Smooth muscle cell (in vitro differentiated cells): Measurements from ENCODE around the gene KIAA1671. TPM values are rescaled to one million over a fixed set of nuclear protein-coding genes. Genes with fewer than 3 reads are reported as not detected.

Experiments
- DNase-seq: peaks from one replicate; lab custom pipeline; 2025; ENCODE audit not compliant: unreplicated experiment; lab: John Stamatoyannopoulos, UW
- H2AFZ ChIP-seq: fragments of 200-600 bp; sonication (generic); 2 replicates; pipeline ENCODE4 v1.6.0; 2016; ENCODE audit warnings: antibody characterized with exemption, low read depth, mild to moderate bottlenecking
- H3F3A ChIP-seq: fragments of 200-600 bp; sonication (generic); 2 replicates; pipeline ENCODE4 v1.6.0; 2017; ENCODE audit warnings: antibody characterized with exemption, low read depth
- H3K27ac ChIP-seq: fragments of 200-600 bp; sonication (generic); 2 replicates; pipeline ENCODE4 v1.5.1; 2016; ENCODE audit warnings: low read depth, mild to moderate bottlenecking
- H3K27me3 ChIP-seq: fragments of 200-600 bp; sonication (generic); 2 replicates; pipeline ENCODE4 v1.6.1; 2016; ENCODE audit warnings: low read depth, mild to moderate bottlenecking
- H3K36me3 ChIP-seq: fragments of 200-600 bp; sonication (generic); 2 replicates; pipeline ENCODE4 v1.5.1; 2016; ENCODE audit warnings: low read depth
- H3K4me1 ChIP-seq: fragments of 200-600 bp; sonication (generic); 2 replicates; pipeline ENCODE4 v1.5.1; 2016; ENCODE audit warnings: low read depth
- H3K4me2 ChIP-seq: fragments of 200-600 bp; sonication (generic); 2 replicates; pipeline ENCODE4 v1.6.0; 2016; ENCODE audit warnings: mild to moderate bottlenecking
- H3K4me3 ChIP-seq: fragments of 200-600 bp; sonication (generic); 2 replicates; pipeline ENCODE4 v1.5.1; 2016; ENCODE audit warnings: mild to moderate bottlenecking
- H3K79me2 ChIP-seq: fragments of 200-600 bp; sonication (generic); 2 replicates; pipeline ENCODE4 v1.6.0; 2016; ENCODE audit warnings: low read depth, mild to moderate bottlenecking
- H3K9ac ChIP-seq: fragments of 200-600 bp; sonication (generic); 2 replicates; pipeline ENCODE4 v1.6.0; 2016; ENCODE audit warnings: low read depth
- H3K9me3 ChIP-seq: fragments of 200-600 bp; sonication (generic); replicated peaks from 2 replicates; pipeline ENCODE4 v1.5.1; 2016; ENCODE audit warnings: low read depth
- H4K20me1 ChIP-seq: fragments of 200-600 bp; sonication (generic); 2 replicates; pipeline ENCODE4 v1.6.0; 2016; ENCODE audit warnings: low read depth
- CTCF ChIP-seq: fragments of 200-600 bp; sonication (generic); IDR thresholded peaks from 2 replicates; pipeline ENCODE4 v1.5.1; 2017; ENCODE audit warnings: borderline replicate concordance, mild to moderate bottlenecking, antibody characterized with exemption; ENCODE audit not compliant: insufficient read depth, poor library complexity, severe bottlenecking
- WGBS: methylation state at CpG from one replicate; pipeline ENCODE4 v1.1.7; 2016; ENCODE audit warnings: low lambda C conversion rate; 5-methylcytosine and 5-hydroxymethylcytosine counted together
- polyA plus RNA-seq: library from polyadenylated mRNA; unstranded; fragments of >200 nt; fragmentation: Nextera tagmentation; extraction: Ambion mirVana; gene quantifications from 2 replicates; pipeline ENCODE4 v1.2.1, GENCODE V29; 2016
- total RNA-seq: library from RNA; depleted of rRNA; stranded (reverse); fragments of >200 nt; gene quantifications from 2 replicates; pipeline ENCODE4 v1.2.3, GENCODE V29; 2014

KIAA1671 gene
- total and polyA plus RNA-seq, 2 experiments from 2014 or later, result 1.7 to 7.6 TPM

DNA sequence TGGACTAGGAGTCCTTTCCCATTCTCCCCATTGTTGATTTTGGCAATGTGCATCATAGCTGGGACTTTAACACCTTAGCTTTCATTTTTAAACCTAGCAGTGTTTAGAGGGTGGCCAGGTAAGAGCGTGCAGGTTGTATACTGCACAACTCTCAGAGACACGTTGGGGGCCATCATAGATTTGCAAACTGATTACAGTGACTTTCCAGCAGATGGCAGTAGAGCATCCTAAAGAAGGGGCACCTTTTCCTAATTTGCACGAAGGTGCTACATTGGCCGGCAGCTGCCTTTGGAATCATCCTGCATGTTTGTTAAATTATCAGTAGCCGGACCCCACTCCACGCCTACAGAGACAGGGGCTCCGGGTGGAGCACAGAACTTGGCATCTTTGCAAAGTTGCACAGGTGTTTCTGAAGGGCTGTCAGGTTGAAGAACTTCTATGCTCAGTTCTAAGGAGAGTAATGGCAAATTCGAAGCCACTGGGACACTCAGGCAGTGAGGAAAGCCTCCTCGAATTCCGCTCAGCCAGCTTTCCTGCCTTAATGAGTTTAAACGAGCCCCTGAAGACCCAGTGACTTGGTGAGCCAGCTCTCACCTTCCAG, 13.7 kb upstream of the KIAA1671 start:
- Histone ChIP-seq H3K4me3 (no peak overlapping the region), H3K27me3 (no peaks in the 10 kb centered on the region), H3K9ac (no peak overlapping the region), H3K27ac (no peak overlapping the region), H3K4me2 (no peak overlapping the region), H2AFZ (no peak overlapping the region), H3K9me3 (no peaks in the 10 kb centered on the region), H4K20me1 (no peaks in the 10 kb centered on the region), H3F3A (no peaks in the 10 kb centered on the region), H3K36me3 (no peaks in the 10 kb centered on the region), H3K4me1 (peaks cover 2% of the 10 kb centered on the region), H3K79me2 (no peaks in the 10 kb centered on the region)
- WGBS, result 29% methylated on average over 11 of the region's 11 CpGs
- TF ChIP-seq CTCF, result peak; percentile 69
- no peak for DNase-seq

- TF ChIP-seq CTCF, result no peak
- no peak overlapping the region for H3K9ac ChIP-seq
- no peaks in the 10 kb centered on the region for H3K27me3 ChIP-seq
- H3K4me1 ChIP-seq, result no peaks in the 10 kb centered on the region
- H3K27ac ChIP-seq, result no peak overlapping the region
- no peak overlapping the region for H3K4me3 ChIP-seq
- H3K79me2 ChIP-seq, result no peaks in the 10 kb centered on the region
- DNase-seq, result no peak
- no peaks in the 10 kb centered on the region for H3K36me3 ChIP-seq
- 96% methylated on average over 3 of the region's 3 CpGs for WGBS
- H4K20me1 ChIP-seq, result no peaks in the 10 kb centered on the region
- H3K9me3 ChIP-seq, result no peaks in the 10 kb centered on the region
- no peaks in the 10 kb centered on the region for H3F3A ChIP-seq
- H2AFZ ChIP-seq, result no peak overlapping the region
- H3K4me2 ChIP-seq, result no peak overlapping the region
Observed at GRCh38 chr22:24942301-24942700, 10.2 kb upstream of the KIAA1671 start.

DNA sequence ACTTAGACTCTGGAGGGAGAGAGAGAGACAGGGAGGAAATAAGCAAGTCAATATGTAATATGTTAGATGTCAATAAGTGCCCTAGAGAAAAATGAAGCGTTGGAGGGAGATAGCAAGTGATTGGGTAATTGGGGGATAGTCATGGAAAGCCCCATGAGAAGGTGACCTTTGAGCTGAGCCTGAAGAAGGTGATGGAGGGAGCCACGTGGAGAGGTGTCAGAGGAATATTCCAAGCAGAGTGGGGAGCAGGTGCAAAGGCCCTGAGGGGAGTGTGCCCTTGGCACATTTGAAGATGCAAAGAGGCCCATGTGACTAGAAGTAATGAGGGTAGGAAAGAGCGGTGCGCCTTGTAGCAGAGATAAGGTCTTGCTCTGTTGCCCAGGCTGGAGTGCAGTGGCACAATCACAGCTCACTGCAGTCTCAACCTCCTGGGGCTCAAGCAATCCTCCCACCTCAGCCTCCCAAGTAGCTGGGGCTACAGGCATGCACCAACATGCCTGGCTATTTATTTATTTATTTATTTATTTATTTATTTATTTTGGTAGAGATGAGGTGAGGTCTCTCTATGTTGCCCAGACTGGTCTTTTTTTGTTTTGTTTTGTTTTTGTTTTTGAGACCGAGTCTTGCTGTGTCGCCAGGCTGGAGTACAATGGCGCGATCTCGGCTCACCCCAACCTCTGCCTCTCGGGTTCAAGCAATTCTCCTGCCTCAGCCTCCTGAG, 8.1 kb upstream of the KIAA1671 start:
- no peaks in the 10 kb centered on the region for H3K36me3 ChIP-seq
- no peaks in the 10 kb centered on the region for H3K27me3 ChIP-seq
- no peak for TF ChIP-seq CTCF
- no peak overlapping the region for H3K4me2 ChIP-seq
- no peak overlapping the region for H3K27ac ChIP-seq
- no peaks in the 10 kb centered on the region for H4K20me1 ChIP-seq
- WGBS, result 93% methylated on average over 10 of the region's 10 CpGs
- no peak overlapping the region for H3K9ac ChIP-seq
- no peaks in the 10 kb centered on the region for H3K4me1 ChIP-seq
- no peak overlapping the region for H2AFZ ChIP-seq
- H3F3A ChIP-seq, result no peaks in the 10 kb centered on the region
- H3K4me3 ChIP-seq, result no peak overlapping the region
- no peaks in the 10 kb centered on the region for H3K9me3 ChIP-seq
- DNase-seq, result no peak
- no peaks in the 10 kb centered on the region for H3K79me2 ChIP-seq

DNA sequence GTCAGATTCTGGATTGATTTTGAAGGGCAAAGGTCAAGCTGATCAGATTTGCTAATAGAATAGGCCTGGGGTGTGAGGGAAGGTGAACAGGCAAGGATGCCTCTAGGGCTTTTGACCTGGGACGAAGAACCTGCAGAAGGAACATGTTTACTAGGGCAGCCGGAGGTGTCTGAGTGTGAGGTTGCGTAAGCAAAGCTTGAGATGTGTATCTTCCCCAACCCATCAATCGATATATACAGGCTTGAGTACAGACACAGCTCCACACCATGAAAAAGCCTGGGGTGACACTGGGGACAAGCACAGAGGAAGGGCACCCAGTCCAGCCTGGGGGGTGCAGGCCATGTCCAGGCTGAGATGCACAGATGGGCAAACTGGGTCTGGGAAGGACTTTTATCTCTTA, 7.1 kb upstream of the KIAA1671 start:
- Histone ChIP-seq H3K36me3 (no peaks in the 10 kb centered on the region), H3K9ac (no peak overlapping the region), H2AFZ (no peak overlapping the region), H3K79me2 (no peaks in the 10 kb centered on the region), H3F3A (no peaks in the 10 kb centered on the region), H3K27ac (no peak overlapping the region), H3K9me3 (no peaks in the 10 kb centered on the region), H3K4me1 (no peaks in the 10 kb centered on the region), H3K27me3 (no peaks in the 10 kb centered on the region), H3K4me3 (no peak overlapping the region), H4K20me1 (no peaks in the 10 kb centered on the region), H3K4me2 (no peak overlapping the region)
- TF ChIP-seq CTCF, result no peak
- WGBS, result 77% methylated on average over 4 of the region's 4 CpGs
- DNase-seq, result no peak
